ENCODE measurements around the gene LEKR1.
"Not testable (repeated sequence)": the region's sequence is repeated elsewhere in the genome, so short reads cannot be mapped to it uniquely, and the experiment has no call there.

LEKR1 gene

GRCh38 chr3:156838035-156838434, 11.9 kb downstream of the LEKR1 start:
- DNase-seq = no peak

DNA sequence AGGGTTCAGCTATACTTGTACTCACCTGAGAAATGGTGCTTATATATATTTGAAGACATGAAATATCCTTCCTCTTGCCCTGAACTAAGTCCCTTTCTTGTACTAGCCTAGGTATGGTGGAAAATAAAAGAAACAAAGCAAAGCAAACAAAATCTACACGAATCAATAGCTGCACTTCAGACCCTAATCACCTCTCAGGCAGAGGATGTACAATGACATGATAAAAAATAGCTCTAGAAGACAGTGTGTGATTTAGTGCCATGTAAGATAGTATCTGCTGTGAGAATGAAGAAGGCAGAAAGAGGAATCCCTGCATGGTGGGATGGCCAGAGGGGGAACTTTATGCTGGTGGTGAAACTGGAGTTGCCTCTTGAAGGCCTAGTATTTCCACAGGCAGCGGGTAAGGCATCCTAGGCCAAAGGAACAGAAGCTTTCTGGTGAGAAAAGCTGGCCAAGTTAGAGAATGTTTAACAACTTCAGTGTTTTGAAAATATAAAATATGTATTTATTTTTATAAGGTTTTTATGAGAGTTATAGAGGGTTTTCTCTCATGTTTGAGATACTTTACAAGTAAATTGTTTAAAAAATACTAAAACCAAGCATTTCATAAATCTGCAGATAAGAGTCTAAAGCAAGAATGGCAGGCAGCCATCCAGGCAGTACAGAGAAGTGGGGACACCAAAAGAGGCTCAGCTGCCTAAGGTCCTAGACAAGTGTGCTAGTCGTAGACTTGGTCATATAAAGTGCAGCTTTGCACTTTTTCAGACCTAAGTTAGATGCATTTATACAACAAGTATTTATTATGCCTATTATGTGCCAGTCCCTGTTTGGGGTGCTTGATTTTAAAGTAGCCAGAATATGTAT, 14.9 kb downstream of the LEKR1 start:
- DNase-seq = no peak

GRCh38 chr3:156843071-156843808, 17.1 kb downstream of the LEKR1 start:
- DNase-seq = no peak

- no peak for DNase-seq
These were observed 21.7 kb downstream of the LEKR1 start for GRCh38 chr3:156847752-156848448.

- DNase-seq = no peak
These were observed 33.4 kb downstream of the LEKR1 start for GRCh38 chr3:156859578-156859977.

- no peak for DNase-seq
These were observed 34.7 kb downstream of the LEKR1 start for GRCh38 chr3:156860873-156861272.

- DNase-seq = no peak
These were observed 36.2 kb downstream of the LEKR1 start for GRCh38 chr3:156862338-156862737.

- DNase-seq = no peak
These were observed 39.6 kb downstream of the LEKR1 start for GRCh38 chr3:156865732-156866131.

DNA sequence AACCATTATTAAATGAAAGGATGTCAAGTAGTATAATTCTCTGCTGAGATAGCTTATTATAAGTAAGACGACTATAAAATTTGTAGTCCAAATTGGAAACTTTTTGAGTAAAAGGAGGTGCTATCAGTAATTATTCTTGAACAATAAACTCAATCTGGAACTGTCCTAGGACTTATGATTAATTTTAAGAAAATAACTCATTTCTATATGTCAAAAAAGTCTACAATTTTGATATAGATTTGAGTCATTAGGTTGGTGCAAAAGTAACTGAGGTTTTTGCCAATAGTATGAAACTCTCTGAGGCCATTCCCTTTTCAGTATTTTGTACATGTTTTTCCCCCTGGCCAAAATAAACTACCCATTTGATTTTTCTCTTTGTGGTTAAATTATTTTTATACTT, 41.0 kb downstream of the LEKR1 start:
- no peak for DNase-seq

DNA sequence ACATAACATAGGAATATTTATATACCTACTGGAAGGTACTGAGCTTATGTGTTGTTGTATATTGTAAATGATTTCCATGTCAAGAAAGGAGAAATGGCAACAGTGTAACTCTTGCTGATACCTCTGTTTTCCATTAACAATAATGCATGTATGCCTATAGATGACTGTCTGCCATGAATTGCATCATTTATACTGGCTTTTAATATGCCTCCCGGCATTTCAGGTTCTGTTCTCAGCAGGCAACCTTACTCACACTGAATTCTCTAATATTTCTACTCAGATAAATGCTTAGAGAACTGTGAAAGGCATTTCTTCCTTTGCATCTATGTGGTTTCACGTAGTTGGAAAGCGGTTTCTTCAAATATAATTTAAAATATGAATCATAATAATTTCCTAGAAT, 41.8 kb downstream of the LEKR1 start:
- DNase-seq = no peak

- no peak for DNase-seq
These were observed 47.8 kb downstream of the LEKR1 start for GRCh38 chr3:156873906-156874305.

- not testable (repeated sequence) for DNase-seq
These were observed 53.3 kb downstream of the LEKR1 start for GRCh38 chr3:156879491-156879890.

DNA sequence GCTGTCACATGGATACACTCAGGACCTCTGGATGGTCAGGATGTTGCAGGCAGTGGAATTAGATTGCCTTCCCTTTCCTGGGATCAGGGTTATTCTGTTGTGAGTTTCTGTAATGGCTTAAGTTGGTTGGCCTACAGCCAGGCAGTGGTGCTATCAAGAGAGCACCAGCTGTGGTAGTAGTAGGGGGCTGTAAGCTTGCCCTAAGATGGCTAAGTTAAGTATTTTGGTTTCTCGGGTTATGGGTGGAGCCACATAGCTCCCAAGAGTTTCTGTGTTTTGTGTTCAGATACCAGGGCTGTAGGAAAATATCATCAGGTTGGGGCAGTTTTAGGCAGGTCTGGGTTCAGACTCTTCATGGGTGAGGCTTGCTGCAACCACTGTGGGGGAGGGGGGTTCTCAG, 59.6 kb downstream of the LEKR1 start:
- DNase-seq = no peak

DNA sequence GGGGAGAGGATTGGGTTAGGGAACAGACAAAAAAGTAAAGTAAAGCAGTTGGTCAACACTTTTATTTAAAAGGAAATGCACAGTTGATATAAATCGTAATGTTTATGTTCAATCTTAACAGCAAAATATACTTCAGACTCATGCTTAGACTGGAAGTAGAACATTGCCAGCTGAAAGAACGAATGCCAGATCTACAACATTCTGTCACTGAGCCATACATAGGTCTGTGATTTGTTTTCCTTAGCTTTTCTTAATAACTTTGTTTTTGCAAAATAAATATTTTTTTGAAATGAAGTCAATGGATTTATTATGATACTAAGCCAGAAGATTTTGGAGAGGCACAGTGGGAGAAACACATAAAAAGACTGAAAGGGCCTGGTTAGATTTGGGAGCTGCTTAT, 62.0 kb downstream of the LEKR1 start:
- no peak for DNase-seq

GRCh38 chr3:156888576-156888975, 62.4 kb downstream of the LEKR1 start:
- DNase-seq = no peak

- DNase-seq = no peak
These were observed 66.5 kb downstream of the LEKR1 start for GRCh38 chr3:156892701-156893100.

- DNase-seq = not testable (repeated sequence)
These were observed 69.2 kb downstream of the LEKR1 start for GRCh38 chr3:156895374-156895773.

DNA sequence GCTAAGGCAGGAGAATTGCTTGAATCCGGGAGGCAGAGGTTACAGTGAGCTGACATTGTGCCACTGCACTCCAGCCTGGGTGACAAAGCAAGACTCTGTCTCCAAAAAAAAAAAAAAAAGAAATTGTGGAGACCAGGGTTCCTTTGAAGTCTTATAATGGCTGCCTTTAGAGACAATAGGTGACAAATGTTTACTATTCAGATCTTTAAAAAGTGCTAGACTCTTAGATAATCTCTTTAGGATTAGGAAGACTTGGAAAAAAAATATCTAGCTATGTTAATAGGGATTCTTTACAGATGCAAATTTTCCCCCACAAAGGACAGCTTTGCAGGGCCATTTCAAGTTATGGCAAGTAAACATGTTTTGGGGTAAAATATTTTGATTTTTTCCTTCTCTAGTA, 71.7 kb downstream of the LEKR1 start:
- not testable (repeated sequence) for DNase-seq

DNA sequence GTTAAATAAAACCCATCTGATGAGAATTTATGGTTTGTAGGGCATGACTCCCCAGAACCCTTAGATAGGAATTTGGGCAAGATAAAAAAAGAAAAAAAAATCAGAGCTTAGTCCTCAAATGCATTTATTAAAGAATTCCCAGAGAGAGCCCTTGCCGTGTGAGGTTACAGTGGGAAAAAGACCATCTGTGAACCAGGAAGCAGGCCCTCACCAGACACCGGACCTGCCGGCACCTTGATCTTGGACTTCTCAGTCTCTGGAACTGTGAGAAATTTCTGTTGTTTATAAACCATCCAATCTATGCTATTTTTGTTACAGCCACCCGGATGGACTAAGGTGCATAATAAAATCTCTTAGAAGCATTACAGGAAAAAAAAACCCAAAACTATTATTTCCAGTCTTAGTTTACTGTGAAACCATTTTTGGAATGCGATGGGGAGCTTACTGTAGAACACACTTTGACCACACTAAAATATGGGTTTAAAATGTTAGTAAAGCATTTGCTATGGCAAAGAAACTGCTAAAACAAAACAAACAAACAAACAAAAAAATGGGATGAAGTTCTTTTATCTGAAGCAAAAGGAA, 72.2 kb downstream of the LEKR1 start:
- DNase-seq = no peak

GRCh38 chr3:156899951-156900350, 73.8 kb downstream of the LEKR1 start:
- no peak for DNase-seq

GRCh38 chr3:156902916-156903315, 76.8 kb downstream of the LEKR1 start:
- DNase-seq = no peak

GRCh38 chr3:156906275-156906674, 80.1 kb downstream of the LEKR1 start:
- no peak for DNase-seq

- DNase-seq = no peak
These were observed 82.2 kb downstream of the LEKR1 start for GRCh38 chr3:156908398-156908797.
